HCT116 (cell line): Measurements from ENCODE around the gene UGP2.

Experiments used
- CEBPB ChIP-seq: IDR thresholded peaks from 2 replicates; pipeline ENCODE4 v1.6.1; 2012; ENCODE audit warnings: low read depth
- CTCF ChIP-seq, 3 experiments: fragments of 200-600 bp in 1 of 3; sonication (generic) in 1 of 3; IDR thresholded peaks in 2 of 3; conservative IDR thresholded peaks in 1 of 3; 2 replicates each; pipeline ENCODE4 v1.5.1; 2012 to 2017; ENCODE audit warnings: low read depth in 2 of 3, low read length in 2 of 3, antibody characterized with exemption in 1 of 3, borderline replicate concordance in 1 of 3, control low read depth in 1 of 3, mild to moderate bottlenecking in 1 of 3, mixed read lengths in 1 of 3, mixed run types in 1 of 3, moderate library complexity in 1 of 3; ENCODE audit not compliant: insufficient read depth in 1 of 3
- EGR1 ChIP-seq: IDR thresholded peaks from 2 replicates; pipeline ENCODE4 v1.6.1; 2012; ENCODE audit warnings: low read depth
- EZH2 ChIP-seq: fragments of 200-600 bp; sonication (generic); IDR thresholded peaks from 2 replicates; pipeline ENCODE4 v1.6.1; 2017; ENCODE audit warnings: antibody characterized with exemption, mixed run types
- EZH2phosphoT487 ChIP-seq: fragments of 200-600 bp; IDR thresholded peaks from 2 replicates; pipeline ENCODE4 v1.6.1; 2018; ENCODE audit warnings: antibody characterized with exemption, borderline replicate concordance
- MAX ChIP-seq: IDR thresholded peaks from 2 replicates; pipeline ENCODE4 v1.6.1; 2012
- POLR2A ChIP-seq: IDR thresholded peaks from 2 replicates; pipeline ENCODE4 v1.7.0; 2011; ENCODE audit warnings: borderline replicate concordance; ENCODE audit not compliant: insufficient read depth, insufficient read length; ENCODE audit errors: extremely low read depth
- POLR2AphosphoS5 ChIP-seq: IDR thresholded peaks from 2 replicates; pipeline ENCODE4 v1.6.1; 2011; ENCODE audit warnings: mild to moderate bottlenecking, low read depth, low read length, moderate library complexity
- RAD21 ChIP-seq: IDR thresholded peaks from 2 replicates; pipeline ENCODE4 v1.6.1; 2012; ENCODE audit warnings: low read depth, mild to moderate bottlenecking
- REST ChIP-seq: IDR thresholded peaks from 2 replicates; pipeline ENCODE4 v1.6.1; 2012; ENCODE audit warnings: low read depth
- SIN3A ChIP-seq: IDR thresholded peaks from 2 replicates; pipeline ENCODE4 v1.6.1; 2012; ENCODE audit warnings: low read depth
- SP1 ChIP-seq: IDR thresholded peaks from 2 replicates; pipeline ENCODE4 v1.6.1; 2012; ENCODE audit warnings: low read depth
- TCF7L2 ChIP-seq: IDR thresholded peaks from 2 replicates; pipeline ENCODE4 v1.7.0; 2011; ENCODE audit warnings: borderline replicate concordance, inconsistent platforms; ENCODE audit not compliant: insufficient read depth, insufficient read length; ENCODE audit errors: extremely low read depth
- ZNF274 ChIP-seq: fragments of 200-500 bp; sonication (Bioruptor generic); IDR thresholded peaks from 2 replicates; pipeline ENCODE4 v1.6.1; 2014; ENCODE audit warnings: mild to moderate bottlenecking, low read depth, low read length, inconsistent platforms

- TF ChIP-seq SP1: no peak
- TF ChIP-seq CTCF (IDR thresholded peaks at IDR 0.05 in 2 of 3, conservative IDR thresholded peaks at IDR 0.05 in 1 of 3; ENCODE audit: borderline replicate concordance in 1 of 3, insufficient read depth in 1 of 3, low read depth in 2 of 3, low read length in 2 of 3): no peak
- no peak for TF ChIP-seq EZH2
- no peak for TF ChIP-seq CEBPB
- TF ChIP-seq MAX: no peak
- TF ChIP-seq POLR2AphosphoS5: no peak
- no peak for TF ChIP-seq ZNF274
- no peak for TF ChIP-seq EZH2phosphoT487
- TF ChIP-seq TCF7L2: no peak
- TF ChIP-seq RAD21: no peak
- TF ChIP-seq EGR1: no peak
- no peak for TF ChIP-seq REST
- no peak for TF ChIP-seq POLR2A
- no peak for TF ChIP-seq SIN3A
Observed at GRCh38 chr2:63875559-63876245, 34.0 kb downstream of the UGP2 start.
